GM12865 (cell line): ENCODE measurements around the gene GRIA1.

Experiments
- DNase-seq: peaks from one replicate; pipeline ENCODE4 v3.0.0; 2010; ENCODE audit warnings: low read depth
- H3K4me3 ChIP-seq: 2 replicates; pipeline ENCODE4 v1.5.1; 2011; ENCODE audit warnings: mild to moderate bottlenecking, low read depth, low read length, control low read depth
- TF ChIP-seq, protein P1 (sequence below): IDR thresholded peaks from 2 replicates; pipeline ENCODE4 v1.5.1; 2011; ENCODE audit warnings: low read length, control low read depth, low read depth, inconsistent platforms; ENCODE audit not compliant: insufficient read depth; ENCODE audit errors: missing control alignments

The GRIA1 gene

DNA sequence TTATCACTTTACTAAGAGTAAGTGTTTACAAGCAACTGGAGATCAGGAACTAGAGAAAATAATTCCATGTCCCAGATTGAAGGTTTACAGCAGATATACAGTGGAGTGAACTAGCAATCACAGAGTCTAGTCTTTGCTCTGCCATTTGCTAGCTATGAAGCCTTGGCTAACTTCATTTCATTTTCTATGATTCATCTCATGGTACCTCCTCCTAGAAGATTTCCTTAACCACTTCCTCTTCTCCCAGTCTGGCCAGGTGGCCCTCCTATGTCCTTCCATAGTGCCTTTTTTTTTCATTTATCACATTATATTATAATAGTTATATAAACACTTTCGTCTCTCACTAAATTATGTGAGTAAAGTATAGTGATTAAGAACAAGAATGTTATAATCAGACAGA lies 52.1 kb downstream of the GRIA1 start:
- H3K4me3 ChIP-seq: no peak overlapping the region
- TF ChIP-seq, protein P1, sequence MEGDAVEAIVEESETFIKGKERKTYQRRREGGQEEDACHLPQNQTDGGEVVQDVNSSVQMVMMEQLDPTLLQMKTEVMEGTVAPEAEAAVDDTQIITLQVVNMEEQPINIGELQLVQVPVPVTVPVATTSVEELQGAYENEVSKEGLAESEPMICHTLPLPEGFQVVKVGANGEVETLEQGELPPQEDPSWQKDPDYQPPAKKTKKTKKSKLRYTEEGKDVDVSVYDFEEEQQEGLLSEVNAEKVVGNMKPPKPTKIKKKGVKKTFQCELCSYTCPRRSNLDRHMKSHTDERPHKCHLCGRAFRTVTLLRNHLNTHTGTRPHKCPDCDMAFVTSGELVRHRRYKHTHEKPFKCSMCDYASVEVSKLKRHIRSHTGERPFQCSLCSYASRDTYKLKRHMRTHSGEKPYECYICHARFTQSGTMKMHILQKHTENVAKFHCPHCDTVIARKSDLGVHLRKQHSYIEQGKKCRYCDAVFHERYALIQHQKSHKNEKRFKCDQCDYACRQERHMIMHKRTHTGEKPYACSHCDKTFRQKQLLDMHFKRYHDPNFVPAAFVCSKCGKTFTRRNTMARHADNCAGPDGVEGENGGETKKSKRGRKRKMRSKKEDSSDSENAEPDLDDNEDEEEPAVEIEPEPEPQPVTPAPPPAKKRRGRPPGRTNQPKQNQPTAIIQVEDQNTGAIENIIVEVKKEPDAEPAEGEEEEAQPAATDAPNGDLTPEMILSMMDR: no peak
- DNase-seq: no peak

DNA sequence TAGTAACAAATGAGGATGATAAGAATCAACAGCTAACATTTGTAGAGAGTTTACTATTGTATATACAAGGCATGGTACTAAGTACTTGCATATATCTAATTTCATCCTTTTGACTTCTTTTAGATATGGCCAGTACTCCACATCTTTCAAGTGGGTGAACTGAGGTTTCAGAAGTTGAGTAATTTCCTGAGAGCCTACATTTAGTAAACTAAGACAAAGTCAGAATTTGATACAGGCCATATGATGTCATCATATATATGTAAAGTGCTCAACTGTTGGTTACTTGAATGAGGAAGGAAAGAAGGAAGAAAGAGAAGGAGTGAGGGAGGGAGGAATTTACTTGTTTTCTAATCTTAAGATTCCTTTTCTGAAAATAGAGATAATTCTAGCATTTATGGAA lies 52.8 kb downstream of the GRIA1 start:
- TF ChIP-seq, protein P1: no peak
- DNase-seq: no peak

DNA sequence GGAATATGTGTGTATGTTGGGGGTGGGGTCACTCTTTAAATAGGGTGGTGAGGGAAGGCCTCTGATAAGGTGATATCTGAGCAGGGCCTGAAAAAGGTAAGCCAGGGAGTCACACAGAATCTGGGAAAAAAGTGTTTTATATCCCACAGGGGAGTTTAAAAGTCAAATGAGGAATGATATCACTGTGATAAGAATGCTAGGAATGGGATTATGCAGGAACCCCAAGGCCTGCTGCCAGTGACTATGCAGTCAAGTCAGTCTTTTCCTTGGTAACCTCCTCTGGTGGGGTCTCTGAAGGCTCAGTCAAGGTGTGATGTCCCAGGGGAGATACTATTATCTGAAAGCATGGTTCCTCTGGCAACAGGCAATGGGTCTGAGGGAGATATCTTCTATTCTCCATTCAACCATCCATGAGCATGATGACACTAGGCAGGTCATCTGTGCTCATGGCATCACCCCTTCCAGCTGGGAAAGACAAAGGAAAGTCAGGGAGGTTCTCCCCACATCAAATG lies 53.5 kb downstream of the GRIA1 start:
- no peak for DNase-seq
- no peak overlapping the region for H3K4me3 ChIP-seq
- TF ChIP-seq, protein P1: no peak

More for the DNA sequence above, 52.8 kb downstream of the GRIA1 start:
- H3K4me3 ChIP-seq: no peak overlapping the region

DNA sequence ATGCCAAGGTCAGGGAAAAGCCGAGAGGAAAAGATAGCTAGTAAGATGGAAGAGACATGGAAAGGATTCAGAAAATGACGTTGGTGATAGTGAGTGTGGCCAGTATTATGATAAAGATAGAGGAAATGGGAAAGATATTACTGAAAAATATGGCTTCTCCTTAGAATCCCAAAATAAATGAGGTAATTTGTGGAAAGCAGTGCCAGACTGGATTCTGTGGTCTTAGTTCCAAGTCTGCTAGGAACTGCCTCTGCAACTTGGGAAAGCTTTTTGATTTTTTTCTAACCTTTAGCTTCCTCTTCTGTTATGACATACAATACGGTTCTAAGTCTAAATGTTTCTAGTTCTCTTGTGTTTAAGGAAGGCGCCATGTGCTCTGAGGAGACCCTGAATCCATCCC lies 54.2 kb downstream of the GRIA1 start:
- TF ChIP-seq, protein P1: no peak
- DNase-seq: no peak

DNA sequence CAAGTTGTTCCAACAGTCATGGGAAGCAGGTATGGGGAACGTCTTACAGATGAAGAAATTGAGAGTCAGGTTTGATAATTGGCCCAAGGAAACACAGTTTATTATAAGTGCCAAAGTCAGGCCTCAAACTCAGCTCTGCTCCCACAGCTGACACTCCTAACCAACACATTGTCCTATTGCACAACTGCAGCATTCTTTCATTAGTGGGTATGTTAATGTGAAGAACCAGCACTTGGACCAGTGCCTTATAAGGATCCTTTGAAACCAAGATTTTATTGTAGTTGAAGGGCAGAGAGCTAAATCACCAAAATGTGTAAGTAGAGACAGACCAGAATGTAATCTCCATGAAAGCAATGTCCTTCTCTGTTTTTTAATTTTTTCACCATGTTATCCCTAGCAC lies 56.1 kb downstream of the GRIA1 start:
- TF ChIP-seq, protein P1: no peak
- no peak overlapping the region for H3K4me3 ChIP-seq
- no peak for DNase-seq

More for the DNA sequence above, 54.2 kb downstream of the GRIA1 start:
- H3K4me3 ChIP-seq: no peak overlapping the region

DNA sequence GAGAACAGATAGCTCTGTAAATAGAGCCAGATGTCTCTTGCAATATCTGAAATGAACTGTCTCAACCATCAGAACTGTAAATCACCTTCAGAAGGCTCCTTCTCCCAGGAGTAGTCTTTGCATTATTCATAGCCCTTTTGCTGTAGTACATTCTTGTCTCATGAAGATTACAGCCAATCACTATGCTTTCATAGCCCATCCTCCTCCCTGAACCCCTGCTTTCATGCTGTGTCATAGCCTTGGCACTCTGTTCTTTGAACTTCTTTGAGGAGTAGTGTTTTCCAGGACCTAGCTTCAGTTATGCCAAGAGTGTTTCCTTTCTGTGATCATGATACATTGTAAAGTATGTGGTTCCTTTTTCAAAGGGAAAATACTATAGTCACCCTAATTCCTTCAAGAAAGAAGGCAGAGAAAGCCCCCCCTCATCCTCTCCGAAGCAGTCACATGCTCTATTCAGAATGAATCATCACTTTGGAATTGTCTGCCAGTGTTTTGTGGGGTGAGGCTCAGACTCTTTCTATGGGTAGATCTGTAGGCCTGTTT lies 61.1 kb downstream of the GRIA1 start:
- H3K4me3 ChIP-seq: no peak overlapping the region
- TF ChIP-seq, protein P1: no peak
- DNase-seq: no peak

DNA sequence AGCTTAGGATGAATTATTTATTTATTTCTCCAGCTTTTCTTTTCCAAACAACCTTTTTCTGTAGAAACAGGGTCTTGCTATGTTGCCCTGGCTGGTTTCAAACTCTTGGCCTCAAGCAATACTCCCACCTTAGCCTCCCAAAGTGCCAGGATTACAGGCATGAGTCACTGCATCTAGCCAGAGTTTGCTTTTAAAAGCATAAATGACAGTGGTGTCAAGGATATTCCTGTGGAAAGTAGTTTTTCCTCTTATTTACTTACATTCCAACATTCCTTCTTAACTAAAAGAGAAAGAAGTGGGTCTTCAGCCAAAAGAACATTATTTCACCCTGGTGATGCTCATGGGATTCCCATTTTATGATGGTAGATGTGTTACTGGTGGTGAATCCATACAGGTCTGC lies 62.4 kb downstream of the GRIA1 start:
- TF ChIP-seq, protein P1: no peak
- H3K4me3 ChIP-seq: no peak overlapping the region
- DNase-seq: no peak
